Fibroblast of mammary gland (primary cell): ENCODE data around the gene CD38.
"Not testable (repeated sequence)": the region's sequence is repeated elsewhere in the genome, so short reads cannot be mapped to it uniquely, and the experiment has no call there.

Experiments used
- DNase-seq: peaks from one replicate; pipeline ENCODE4 v3.0.0-alpha.2; 2010; ENCODE audit warnings: low read depth
- H3K4me3 ChIP-seq: 2 replicates; pipeline ENCODE4 v1.5.1; 2011; ENCODE audit warnings: low read depth, mild to moderate bottlenecking, low read length, moderate library complexity; ENCODE audit not compliant: control insufficient read depth
- TF ChIP-seq, protein P1 (sequence below): conservative IDR thresholded peaks from 2 replicates; pipeline ENCODE4 v1.5.1; 2011; ENCODE audit warnings: low read depth, low read length, inconsistent platforms; ENCODE audit not compliant: control insufficient read depth, insufficient read depth

Gene CD38

DNA sequence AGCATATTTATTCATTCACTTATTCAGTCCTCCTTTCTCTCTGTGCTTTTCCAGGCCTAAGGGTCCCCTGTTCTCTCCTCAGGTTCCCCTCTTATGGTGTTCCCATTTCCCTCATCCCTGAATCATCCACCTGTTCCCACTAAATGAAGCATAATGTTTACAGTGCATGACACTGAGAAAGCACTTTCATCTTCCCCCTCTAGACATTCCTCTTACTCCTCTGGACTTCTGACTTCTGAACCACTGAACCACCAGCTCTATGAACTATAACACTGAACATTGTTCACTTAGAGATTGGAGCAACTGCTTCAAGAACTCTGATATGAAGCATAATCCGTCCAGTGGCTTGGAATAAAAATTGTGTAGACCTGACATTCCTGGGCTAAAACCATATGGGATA, 59.5 kb downstream of the CD38 start:
- DNase-seq: no peak
- TF ChIP-seq, protein P1, sequence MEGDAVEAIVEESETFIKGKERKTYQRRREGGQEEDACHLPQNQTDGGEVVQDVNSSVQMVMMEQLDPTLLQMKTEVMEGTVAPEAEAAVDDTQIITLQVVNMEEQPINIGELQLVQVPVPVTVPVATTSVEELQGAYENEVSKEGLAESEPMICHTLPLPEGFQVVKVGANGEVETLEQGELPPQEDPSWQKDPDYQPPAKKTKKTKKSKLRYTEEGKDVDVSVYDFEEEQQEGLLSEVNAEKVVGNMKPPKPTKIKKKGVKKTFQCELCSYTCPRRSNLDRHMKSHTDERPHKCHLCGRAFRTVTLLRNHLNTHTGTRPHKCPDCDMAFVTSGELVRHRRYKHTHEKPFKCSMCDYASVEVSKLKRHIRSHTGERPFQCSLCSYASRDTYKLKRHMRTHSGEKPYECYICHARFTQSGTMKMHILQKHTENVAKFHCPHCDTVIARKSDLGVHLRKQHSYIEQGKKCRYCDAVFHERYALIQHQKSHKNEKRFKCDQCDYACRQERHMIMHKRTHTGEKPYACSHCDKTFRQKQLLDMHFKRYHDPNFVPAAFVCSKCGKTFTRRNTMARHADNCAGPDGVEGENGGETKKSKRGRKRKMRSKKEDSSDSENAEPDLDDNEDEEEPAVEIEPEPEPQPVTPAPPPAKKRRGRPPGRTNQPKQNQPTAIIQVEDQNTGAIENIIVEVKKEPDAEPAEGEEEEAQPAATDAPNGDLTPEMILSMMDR: no peak
- no peak overlapping the region for H3K4me3 ChIP-seq

DNA sequence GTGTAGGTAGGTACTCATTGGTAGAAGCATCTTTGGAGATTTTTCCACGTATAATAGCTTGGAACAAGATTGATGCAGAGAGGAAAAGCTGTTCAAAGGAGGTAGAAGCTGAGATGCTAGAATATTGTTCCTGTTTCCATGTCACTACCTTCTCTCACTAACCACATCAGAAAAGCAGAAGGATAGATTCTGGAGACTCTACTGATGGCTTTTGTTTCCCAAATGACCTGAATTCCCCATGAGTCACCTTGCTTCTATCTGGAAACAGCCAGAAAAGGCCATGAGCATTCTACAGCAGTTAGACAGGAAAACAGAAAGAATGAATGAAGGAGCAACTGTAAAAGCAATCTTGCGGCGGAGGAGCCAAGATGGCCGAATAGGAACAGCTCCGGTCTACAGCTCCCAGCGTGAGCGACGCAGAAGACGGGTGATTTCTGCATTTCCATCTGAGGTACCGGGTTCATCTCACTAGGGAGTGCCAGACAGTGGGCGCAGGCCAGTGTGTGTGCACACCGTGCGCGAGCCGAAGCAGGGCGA, 63.1 kb downstream of the CD38 start:
- DNase-seq, H3K4me3 ChIP-seq: not testable (repeated sequence)

DNA sequence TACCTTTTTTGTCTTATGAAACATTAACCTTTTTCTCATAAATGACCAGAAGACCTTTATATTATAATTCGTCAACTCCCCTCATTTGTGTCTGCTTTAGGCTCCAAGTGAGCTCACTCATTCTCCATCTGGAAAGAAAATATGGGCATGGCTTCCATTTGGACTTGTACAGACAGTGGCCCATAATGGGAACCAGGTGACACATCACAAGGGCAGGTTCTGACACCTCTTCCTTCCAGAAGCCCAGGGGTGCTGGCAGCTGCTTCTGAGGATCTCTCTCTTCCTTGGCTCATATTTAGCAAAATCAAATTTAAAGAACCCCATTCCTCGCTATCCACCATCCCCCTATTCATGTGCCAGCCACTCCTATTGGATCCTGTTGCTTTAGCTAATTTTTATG, 69.6 kb downstream of the CD38 start:
- H3K4me3 ChIP-seq: no peak overlapping the region
- no peak for DNase-seq
- TF ChIP-seq, protein P1: no peak

DNA sequence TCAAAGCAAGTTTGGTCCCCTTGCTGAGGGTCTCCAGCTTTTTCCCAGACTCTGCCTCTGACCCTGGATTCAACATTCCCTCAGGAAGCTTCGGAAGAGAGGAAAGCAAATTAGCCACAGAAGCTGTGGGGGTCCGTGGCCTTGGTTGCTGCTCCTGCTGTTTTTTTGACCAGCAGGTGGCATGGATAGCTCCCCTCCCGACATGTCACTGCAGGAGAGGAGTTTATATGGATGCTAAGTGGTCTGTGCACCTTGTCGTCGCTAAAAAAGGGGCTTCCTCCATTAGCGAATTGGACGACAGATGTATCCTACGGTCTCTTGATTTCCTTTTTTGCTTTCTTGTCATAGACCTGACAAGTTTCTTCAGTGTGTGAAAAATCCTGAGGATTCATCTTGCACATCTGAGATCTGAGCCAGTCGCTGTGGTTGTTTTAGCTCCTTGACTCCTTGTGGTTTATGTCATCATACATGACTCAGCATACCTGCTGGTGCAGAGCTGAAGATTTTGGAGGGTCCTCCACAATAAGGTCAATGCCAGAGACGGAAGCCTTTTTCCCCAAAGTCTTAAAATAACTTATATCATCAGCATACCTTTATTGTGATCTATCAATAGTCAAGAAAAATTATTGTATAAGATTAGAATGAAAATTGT, 70.2 kb downstream of the CD38 start:
- H3K4me3 ChIP-seq: no peak overlapping the region
- peak; percentile 2 for DNase-seq
- TF ChIP-seq, protein P1: no peak

DNA sequence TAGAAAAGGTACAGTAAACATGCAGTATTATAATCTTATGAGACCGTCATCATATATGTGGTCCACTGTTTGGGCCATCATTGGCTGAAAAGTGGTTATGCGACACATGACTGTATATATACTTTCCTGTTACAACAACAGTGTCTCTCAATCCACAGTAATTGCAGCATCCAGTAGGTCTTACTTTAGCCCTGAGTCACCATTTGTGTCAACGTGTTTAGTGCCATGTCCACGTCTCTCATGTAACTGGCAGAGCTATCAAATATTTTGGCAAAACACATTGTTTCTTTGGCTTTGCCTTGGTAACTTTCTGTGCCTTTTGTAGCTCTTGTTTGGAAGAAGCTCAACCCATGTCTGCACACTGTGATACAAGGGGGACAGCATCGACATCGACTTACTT, 73.8 kb downstream of the CD38 start:
- TF ChIP-seq, protein P1: no peak
- no peak for DNase-seq
- H3K4me3 ChIP-seq: no peak overlapping the region

DNA sequence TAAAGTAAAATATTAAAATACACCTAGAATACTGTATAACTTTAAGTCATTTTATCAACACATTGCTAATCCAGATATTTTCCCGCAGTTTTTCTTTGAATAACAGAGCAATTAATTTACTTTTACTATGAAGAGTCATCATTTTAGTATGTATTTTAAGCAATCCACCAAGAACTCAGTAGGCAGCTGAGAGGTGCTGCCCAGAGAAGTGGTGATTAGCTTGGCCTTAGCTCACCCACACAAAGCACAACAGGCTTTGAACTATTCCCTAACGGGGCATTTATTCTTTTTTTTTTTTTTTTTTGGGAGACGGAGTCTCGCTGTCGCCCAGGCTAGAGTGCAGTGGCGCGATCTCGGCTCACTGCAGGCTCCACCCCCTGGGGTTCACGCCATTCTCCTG, 74.4 kb downstream of the CD38 start:
- no peak for DNase-seq
- H3K4me3 ChIP-seq: no peak overlapping the region
- TF ChIP-seq, protein P1: no peak

DNA sequence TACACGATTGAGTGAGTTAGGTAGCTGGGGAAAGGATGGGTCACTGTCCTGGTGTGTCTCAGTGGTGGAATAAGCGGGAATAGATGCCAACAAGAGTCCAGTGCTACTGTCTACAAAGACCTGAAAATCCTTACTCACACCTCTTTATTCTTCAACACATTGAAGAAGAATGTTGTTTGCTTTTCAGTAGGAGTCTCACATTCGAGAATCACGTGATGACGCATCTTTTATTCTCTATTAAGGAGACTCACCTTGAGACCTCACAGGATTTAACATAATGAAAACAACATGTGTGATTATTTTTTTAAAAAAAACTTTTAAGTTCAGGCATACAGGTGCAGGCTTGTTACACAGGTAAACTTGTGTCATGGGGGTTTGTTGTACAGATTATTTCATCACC, 75.2 kb downstream of the CD38 start:
- TF ChIP-seq, protein P1: no peak
- no peak overlapping the region for H3K4me3 ChIP-seq
- DNase-seq: no peak
